H1 (cell line): ENCODE measurements around the gene PAIP1. TPM values are rescaled to one million over a fixed set of nuclear protein-coding genes. Genes with fewer than 3 reads are reported as not detected.

Experiments
- CTCF ChIA-PET: fragments of 300-600 bp; sonication (Branson Sonifier 250); formaldehyde crosslinking; loops from one replicate; lab custom pipeline; 2021; ENCODE audit not compliant: partially characterized antibody; lab: Charles Lee
- POLR2A ChIA-PET: fragments of 300-600 bp; sonication (Branson Sonifier 250); formaldehyde crosslinking; loops from one replicate; lab custom pipeline; 2021; ENCODE audit warnings: inconsistent platforms; ENCODE audit not compliant: partially characterized antibody; lab: Charles Lee
- DNase-seq, 2 experiments: peaks; one replicate each; pipeline versions ENCODE4 v3.0.0 to v3.0.0-alpha.2; 2010 to 2022; ENCODE audit warnings: low spot score in 2 of 2, low read depth in 1 of 2, mixed read lengths in 1 of 2
- FAIRE-seq: peaks from 2 replicates; lab custom pipeline; 2011; peaks lifted over from hg19 to GRCh38; lab: Jason Lieb, UNC
- H2AFZ ChIP-seq: 2 replicates; pipeline ENCODE4 v1.8.1; 2012; ENCODE audit warnings: low read length, inconsistent platforms
- H2AK5ac ChIP-seq: 2 replicates; pipeline ENCODE4 v1.6.1; 2013; ENCODE audit warnings: low read depth, low read length
- H2BK120ac ChIP-seq: replicated peaks from 2 replicates; pipeline ENCODE3; 2013; ENCODE audit warnings: low read depth, low read length, inconsistent platforms
- H2BK12ac ChIP-seq: 2 replicates; pipeline ENCODE4 v1.6.1; 2013; ENCODE audit warnings: low read depth, low read length
- H2BK15ac ChIP-seq: 2 replicates; pipeline ENCODE4 v1.6.1; 2013; ENCODE audit warnings: low read length
- H2BK20ac ChIP-seq: 2 replicates; pipeline ENCODE4 v1.6.1; 2013; ENCODE audit warnings: low read length
- H2BK5ac ChIP-seq: 2 replicates; pipeline ENCODE4 v1.6.1; 2013; ENCODE audit warnings: low read depth, low read length
- H3K14ac ChIP-seq: 2 replicates; pipeline ENCODE4 v1.6.1; 2013; ENCODE audit warnings: inconsistent platforms; ENCODE audit not compliant: insufficient read length
- H3K18ac ChIP-seq: 2 replicates; pipeline ENCODE4 v1.6.1; 2013; ENCODE audit warnings: low read length; ENCODE audit errors: extremely low read depth
- H3K23ac ChIP-seq: 2 replicates; pipeline ENCODE4 v1.6.1; 2013; ENCODE audit warnings: inconsistent platforms; ENCODE audit not compliant: insufficient read length
- H3K23me2 ChIP-seq: 2 replicates; pipeline ENCODE4 v1.6.1; 2013; ENCODE audit warnings: low read depth, low read length
- H3K27ac ChIP-seq: 2 replicates; pipeline ENCODE4 v1.6.1; 2011; ENCODE audit warnings: low read depth, low read length, inconsistent platforms
- H3K27me3 ChIP-seq, 4 experiments: replicated peaks in 1 of 4; 1 replicate in 1 of 4; 2 replicates in 3 of 4; pipeline versions ENCODE4 v1.6.1 to v1.8.1; 2011 to 2013; ENCODE audit warnings: low read length in 3 of 4, mild to moderate bottlenecking in 3 of 4, inconsistent platforms in 2 of 4, mixed read lengths in 2 of 4, moderate library complexity in 1 of 4; ENCODE audit not compliant: control insufficient read depth in 3 of 4, insufficient read depth in 3 of 4; ENCODE audit errors: extremely low read depth in 1 of 4
- H3K36me3 ChIP-seq, 4 experiments: 2 replicates each; pipeline versions ENCODE4 v1.6.1 to v1.8.1; 2011 to 2013; ENCODE audit warnings: mild to moderate bottlenecking in 4 of 4, low read length in 3 of 4, moderate library complexity in 2 of 4, control low read depth in 1 of 4, inconsistent platforms in 1 of 4; ENCODE audit not compliant: insufficient read depth in 4 of 4, control insufficient read depth in 2 of 4
- H3K4ac ChIP-seq: replicated peaks from 2 replicates; pipeline ENCODE3; 2013; ENCODE audit warnings: low read length, low read depth, mixed read lengths, inconsistent platforms; ENCODE audit not compliant: insufficient read length
- H3K4me1 ChIP-seq, 4 experiments: replicated peaks in 1 of 4; 1 replicate in 1 of 4; 2 replicates in 3 of 4; pipeline versions ENCODE4 v1.6.1 to v1.8.1; 2011 to 2013; ENCODE audit warnings: low read length in 3 of 4, inconsistent platforms in 2 of 4, mixed read lengths in 1 of 4; ENCODE audit not compliant: insufficient read depth in 4 of 4, control insufficient read depth in 3 of 4
- H3K4me2 ChIP-seq, 2 experiments: 2 replicates each; pipeline versions ENCODE4 v1.6.1 to v1.8.1; 2011 to 2013; ENCODE audit warnings: low read depth in 2 of 2, low read length in 2 of 2, control low read depth in 1 of 2, inconsistent platforms in 1 of 2, mild to moderate bottlenecking in 1 of 2; ENCODE audit not compliant: insufficient read depth in 1 of 2
- H3K4me3 ChIP-seq, 4 experiments: fragments of 200-600, 300-600 bp in 1 of 4; sonication (generic), shearing (Covaris generic), sonication (Bioruptor Twin) in 1 of 4; 2 replicates each; pipeline versions ENCODE4 v1.5.1 to v1.8.1; 2011 to 2016; ENCODE audit warnings: low read length in 4 of 4, low read depth in 3 of 4, control low read depth in 2 of 4, inconsistent platforms in 2 of 4, mild to moderate bottlenecking in 2 of 4, mixed read lengths in 1 of 4, moderate library complexity in 1 of 4; ENCODE audit not compliant: insufficient read depth in 2 of 4; ENCODE audit errors: extremely low read depth in 1 of 4
- H3K56ac ChIP-seq: replicated peaks from 2 replicates; pipeline ENCODE3; 2013; ENCODE audit warnings: low read depth, mild to moderate bottlenecking, mixed read lengths, low read length, inconsistent platforms; ENCODE audit not compliant: insufficient read length
- H3K79me1 ChIP-seq: 2 replicates; pipeline ENCODE4 v1.6.1; 2013; ENCODE audit warnings: low read depth, low read length, control low read depth
- H3K79me2 ChIP-seq, 2 experiments: 2 replicates each; pipeline versions ENCODE4 v1.6.1 to v1.8.1; 2012 to 2013; ENCODE audit warnings: low read length in 2 of 2, mild to moderate bottlenecking in 2 of 2, inconsistent platforms in 1 of 2; ENCODE audit not compliant: insufficient read depth in 2 of 2, control insufficient read depth in 1 of 2
- H3K9ac ChIP-seq, 4 experiments: replicated peaks in 1 of 4; 1 replicate in 1 of 4; 2 replicates in 3 of 4; pipeline versions ENCODE4 v1.6.1 to v1.8.1; 2011 to 2013; ENCODE audit warnings: low read depth in 3 of 4, low read length in 3 of 4, control low read depth in 2 of 4, mild to moderate bottlenecking in 2 of 4, moderate library complexity in 2 of 4, inconsistent platforms in 1 of 4; ENCODE audit errors: extremely low read depth in 1 of 4
- H3K9me3 ChIP-seq, 2 experiments: 2 replicates each; pipeline versions ENCODE4 v1.6.1 to v1.8.1; 2012 to 2013; ENCODE audit warnings: mild to moderate bottlenecking in 2 of 2, moderate library complexity in 2 of 2, control low read depth in 1 of 2, inconsistent platforms in 1 of 2, low read depth in 1 of 2, low read length in 1 of 2, mixed read lengths in 1 of 2; ENCODE audit not compliant: insufficient read depth in 2 of 2
- H4K20me1 ChIP-seq, 2 experiments: replicated peaks in 1 of 2; 2 replicates each; pipeline versions ENCODE3 to v1.8.1; 2011 to 2013; ENCODE audit warnings: inconsistent platforms in 2 of 2, low read length in 2 of 2, mild to moderate bottlenecking in 1 of 2; ENCODE audit not compliant: insufficient read depth in 2 of 2, control insufficient read depth in 1 of 2
- H4K5ac ChIP-seq: 2 replicates; pipeline ENCODE4 v1.6.1; 2013; ENCODE audit warnings: low read length, low read depth, mixed read lengths, inconsistent platforms; ENCODE audit not compliant: insufficient read length
- H4K8ac ChIP-seq: 2 replicates; pipeline ENCODE4 v1.8.0; 2013; ENCODE audit warnings: mild to moderate bottlenecking, moderate library complexity, low read length, inconsistent platforms; ENCODE audit not compliant: insufficient read depth; ENCODE audit errors: extremely low read depth
- H4K91ac ChIP-seq: replicated peaks from 2 replicates; pipeline ENCODE3; 2013; ENCODE audit warnings: low read length, mixed read lengths, inconsistent platforms; ENCODE audit not compliant: insufficient read length
- HDAC2 ChIP-seq, 2 experiments: fragments of 300-600 bp in 1 of 2; sonication (generic) in 1 of 2; IDR thresholded peaks; 2 replicates each; pipeline ENCODE4 v1.6.1; 2011 to 2012; ENCODE audit warnings: low read depth in 2 of 2, low read length in 2 of 2, mild to moderate bottlenecking in 2 of 2, moderate library complexity in 2 of 2, borderline replicate concordance in 1 of 2, inconsistent platforms in 1 of 2
- RAD21 ChIP-seq, 2 experiments: IDR thresholded peaks in 1 of 2; conservative IDR thresholded peaks in 1 of 2; 2 replicates each; pipeline ENCODE4 v1.6.1; 2011; ENCODE audit warnings: low read depth in 2 of 2, low read length in 2 of 2, improper control_type of control experiment in 1 of 2, inconsistent platforms in 1 of 2, mild to moderate bottlenecking in 1 of 2, moderate library complexity in 1 of 2
- RNF2 ChIP-seq: fragments of 200-900, 300-1000 bp; sonication (generic); IDR thresholded peaks from 2 replicates; pipeline ENCODE4 v1.7.1; 2016; ENCODE audit warnings: borderline replicate concordance, low read depth, mild to moderate bottlenecking, antibody characterized with exemption, low read length; ENCODE audit not compliant: poor library complexity, severe bottlenecking; ENCODE audit errors: missing control alignments
- SIN3A ChIP-seq, 2 experiments: IDR thresholded peaks in 1 of 2; conservative IDR thresholded peaks in 1 of 2; 2 replicates each; pipeline ENCODE4 v1.6.1; 2011 to 2012; ENCODE audit warnings: low read length in 2 of 2, improper control_type of control experiment in 1 of 2, low read depth in 1 of 2, mild to moderate bottlenecking in 1 of 2
- SIX5 ChIP-seq: IDR thresholded peaks from 2 replicates; pipeline ENCODE4 v1.6.1; 2011; ENCODE audit warnings: mild to moderate bottlenecking, low read depth, low read length
- WGBS, 2 experiments: shearing (Covaris generic) in 1 of 2; methylation state at CpG; one replicate each; pipeline versions ENCODE4 v1.1.6 to v1.1.7; 2013 to 2015; ENCODE audit warnings: low lambda C conversion rate in 2 of 2, mixed read lengths in 2 of 2, inconsistent platforms in 1 of 2, low coverage in 1 of 2, missing lambda C conversion rate in 1 of 2; ENCODE audit not compliant: insufficient replicate concordance in 2 of 2, insufficient coverage in 1 of 2, insufficient read length in 1 of 2; ENCODE audit errors: extremely low coverage in 1 of 2, missing lambda C conversion rate in 1 of 2; 5-methylcytosine and 5-hydroxymethylcytosine counted together
- polyA plus RNA-seq, 7 experiments: library from polyadenylated mRNA; depleted of rRNA in 3 of 7; stranded (reverse) in 5 of 7; unstranded in 2 of 7; fragments of >200 nt in 5 of 7; fragments of 200-250 nt in 2 of 7; gene quantifications; 1 replicate in 5 of 7; 2 replicates in 1 of 7; 4 replicates in 1 of 7; pipeline versions ENCODE4 v1.2.1 to v1.2.3, GENCODE V29; 2011 to 2013; ENCODE audit warnings: missing spikeins in 2 of 7, mixed read lengths in 2 of 7
- total RNA-seq: library from RNA; stranded (reverse); fragmentation: NEBNext Ultra II Directional; extraction: Animal tissue kit (Norgen Biotek cat#: 25700); gene quantifications from 2 replicates; pipeline ENCODE4 v1.2.1, GENCODE V29; 2021
- TF ChIP-seq, protein P1 (sequence below): IDR thresholded peaks from 2 replicates; pipeline ENCODE4 v1.6.1; 2012; ENCODE audit warnings: inconsistent platforms

Gene PAIP1
- total and polyA plus RNA-seq, 2 of the 8 experiments (the other 6 are each of a cell fraction or from before 2014, with no cell fraction given) = 62.9 to 89.5 TPM

DNA sequence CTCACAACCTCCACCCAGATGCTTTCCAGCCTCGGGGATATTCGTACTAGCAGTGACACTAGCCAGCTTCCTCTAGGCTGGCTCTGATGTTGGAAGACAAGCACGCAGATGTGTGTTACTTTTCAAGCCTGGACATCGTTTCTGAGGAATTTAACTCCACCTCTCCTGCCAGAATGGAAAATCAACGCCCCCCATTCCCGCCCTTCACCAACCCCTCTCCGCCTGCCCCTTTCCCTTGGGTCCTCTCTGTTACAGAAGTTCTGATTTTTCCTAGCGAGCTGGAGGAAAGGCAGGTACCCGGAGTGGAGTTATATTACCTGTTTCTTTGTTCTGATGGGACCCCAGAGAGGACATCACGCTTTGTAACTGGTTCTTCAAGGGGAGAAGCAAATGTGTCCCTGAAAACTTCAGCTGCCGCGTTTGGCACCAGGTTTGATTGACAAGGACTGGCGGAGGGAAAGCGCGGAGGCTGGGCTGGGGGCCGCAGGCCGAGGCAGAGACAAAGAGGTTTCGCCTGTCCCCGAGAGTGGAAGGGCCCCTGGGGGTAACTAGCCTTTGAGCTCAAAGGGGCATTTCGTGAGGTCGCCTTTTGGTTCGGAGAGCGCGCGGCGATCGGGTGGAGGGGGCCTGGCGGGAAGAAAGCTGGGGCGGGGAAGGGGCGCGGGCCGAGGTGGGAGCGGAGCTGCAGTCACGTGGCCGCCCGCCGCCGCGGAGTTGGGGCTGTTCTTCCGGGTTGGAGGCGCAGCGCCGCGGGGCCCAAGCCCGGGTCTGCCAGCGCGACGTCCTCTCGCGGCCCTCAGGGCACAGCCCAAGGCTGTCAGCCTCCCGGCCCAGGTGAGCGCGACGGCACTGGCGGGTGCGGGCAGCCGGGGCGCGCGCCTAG, 45.8 kb upstream of the PAIP1 start, which contains the start of gene NNT:
Gene NNT, plus strand, starts transcription at position 720 of the 883 bp plus-strand sequence. CDS start 6,016 bp downstream, outside the sequence.
- H3K14ac ChIP-seq = no peak within 1 kb of the TSS
- FAIRE-seq = no peak
- H2AK5ac ChIP-seq = no peak within 1 kb of the TSS
- ChIA-PET CTCF (interaction anchor here (0.6 to 1.7 kb wide), 4 partner anchors 10 to 49 kb away, joined by 4 to 9 read pairs (median 5); no protein-coding TSS in a partner anchor), POLR2A (interaction anchor here (0.7 to 2.7 kb wide), 10 partner anchors 12 to 119 kb away, joined by 3 to 9 read pairs (median 4); partner anchors contain the start of genes C5orf34 and TMEM267)
- H2BK20ac ChIP-seq = no peak within 1 kb of the TSS
- peak in 1 of 2 experiments; percentile 82 for DNase-seq
- no peaks in the 10 kb centered on the region for H3K79me2 ChIP-seq
- H3K27me3 ChIP-seq = peaks cover 0 to 6% (median 0%) of the 10 kb centered on the region in 4 experiments; a peak in 3 of 7 replicates
- H3K18ac ChIP-seq = peak within 1 kb of the TSS; percentile 91
- peaks cover 10% of the 10 kb centered on the region for H3K23me2 ChIP-seq
- no peak within 1 kb of the TSS for H3K27ac ChIP-seq
- no peaks in the 10 kb centered on the region; a peak in 1 of 8 replicates for H3K36me3 ChIP-seq
- H3K23ac ChIP-seq = no peak within 1 kb of the TSS
- H3K9ac ChIP-seq = peak within 1 kb of the TSS; percentile 72 to 95 (median 80)
- peak within 1 kb of the TSS; percentile 49 for H4K5ac ChIP-seq
- peaks cover 5 to 9% (median 7%) of the 10 kb centered on the region in 4 experiments; a peak in 6 of 7 replicates for H3K4me1 ChIP-seq
- H4K8ac ChIP-seq = peak within 1 kb of the TSS; percentile 92; the same call in 1 of the 2 replicates
- peak within 1 kb of the TSS; percentile 85; the same call in 1 of the 2 replicates for H2BK12ac ChIP-seq
- H2BK15ac ChIP-seq = 0 out of 2 replicates have a peak within 1 kb of the TSS, but pooled peaks have one; percentile 11
- no peak within 1 kb of the TSS for H3K4ac ChIP-seq
- no peak within 1 kb of the TSS for H3K56ac ChIP-seq
- peak within 1 kb of the TSS; percentile 95 for H2AFZ ChIP-seq
- H3K4me3 ChIP-seq = peak within 1 kb of the TSS; percentile 64 to 88 (median 74)
- H3K9me3 ChIP-seq = no peaks in the 10 kb centered on the region
- H4K20me1 ChIP-seq = no peaks in the 10 kb centered on the region
- peak within 1 kb of the TSS; percentile 98 to 99 for H3K4me2 ChIP-seq
- WGBS, 2 experiments = 2% methylated on average over 28 of the region's 60 CpGs; no CpG with 5 or more reads in 1 of the 2 experiments
- H4K91ac ChIP-seq = no peak within 1 kb of the TSS
- H3K79me1 ChIP-seq = no peaks in the 10 kb centered on the region
- no peak within 1 kb of the TSS; the same call in 1 of the 2 replicates for H2BK5ac ChIP-seq
- no peak within 1 kb of the TSS for H2BK120ac ChIP-seq
- TF ChIP-seq RNF2 (peak; percentile 24), SIN3A (conservative IDR thresholded peaks at IDR 0.05 in 1 of 2, IDR thresholded peaks at IDR 0.05 in 1 of 2; ENCODE audit: low read depth in 1 of 2, low read length in 2 of 2) (peak; percentile 76 to 86; a peak in 3 of 4 replicates), RAD21 (IDR thresholded peaks at IDR 0.05 in 1 of 2, conservative IDR thresholded peaks at IDR 0.05 in 1 of 2; ENCODE audit: low read depth in 2 of 2, low read length in 2 of 2) (no peak), HDAC2 (IDR thresholded peaks at IDR 0.05; ENCODE audit: borderline replicate concordance in 1 of 2, low read depth in 2 of 2, low read length in 2 of 2) (peak in 1 of 2 experiments; percentile 28; a peak in 1 of 4 replicates), SIX5 (no peak)
- TF ChIP-seq, protein P1, sequence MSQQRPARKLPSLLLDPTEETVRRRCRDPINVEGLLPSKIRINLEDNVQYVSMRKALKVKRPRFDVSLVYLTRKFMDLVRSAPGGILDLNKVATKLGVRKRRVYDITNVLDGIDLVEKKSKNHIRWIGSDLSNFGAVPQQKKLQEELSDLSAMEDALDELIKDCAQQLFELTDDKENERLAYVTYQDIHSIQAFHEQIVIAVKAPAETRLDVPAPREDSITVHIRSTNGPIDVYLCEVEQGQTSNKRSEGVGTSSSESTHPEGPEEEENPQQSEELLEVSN = peak; percentile 85
